Fibroblast of gingiva (primary cell): ENCODE measurements around the gene CFAP65.

ENCODE experiments used
- DNase-seq: peaks from one replicate; pipeline ENCODE4 v3.0.0-alpha.2; 2011; ENCODE audit warnings: low read depth

The CFAP65 gene, protein sequence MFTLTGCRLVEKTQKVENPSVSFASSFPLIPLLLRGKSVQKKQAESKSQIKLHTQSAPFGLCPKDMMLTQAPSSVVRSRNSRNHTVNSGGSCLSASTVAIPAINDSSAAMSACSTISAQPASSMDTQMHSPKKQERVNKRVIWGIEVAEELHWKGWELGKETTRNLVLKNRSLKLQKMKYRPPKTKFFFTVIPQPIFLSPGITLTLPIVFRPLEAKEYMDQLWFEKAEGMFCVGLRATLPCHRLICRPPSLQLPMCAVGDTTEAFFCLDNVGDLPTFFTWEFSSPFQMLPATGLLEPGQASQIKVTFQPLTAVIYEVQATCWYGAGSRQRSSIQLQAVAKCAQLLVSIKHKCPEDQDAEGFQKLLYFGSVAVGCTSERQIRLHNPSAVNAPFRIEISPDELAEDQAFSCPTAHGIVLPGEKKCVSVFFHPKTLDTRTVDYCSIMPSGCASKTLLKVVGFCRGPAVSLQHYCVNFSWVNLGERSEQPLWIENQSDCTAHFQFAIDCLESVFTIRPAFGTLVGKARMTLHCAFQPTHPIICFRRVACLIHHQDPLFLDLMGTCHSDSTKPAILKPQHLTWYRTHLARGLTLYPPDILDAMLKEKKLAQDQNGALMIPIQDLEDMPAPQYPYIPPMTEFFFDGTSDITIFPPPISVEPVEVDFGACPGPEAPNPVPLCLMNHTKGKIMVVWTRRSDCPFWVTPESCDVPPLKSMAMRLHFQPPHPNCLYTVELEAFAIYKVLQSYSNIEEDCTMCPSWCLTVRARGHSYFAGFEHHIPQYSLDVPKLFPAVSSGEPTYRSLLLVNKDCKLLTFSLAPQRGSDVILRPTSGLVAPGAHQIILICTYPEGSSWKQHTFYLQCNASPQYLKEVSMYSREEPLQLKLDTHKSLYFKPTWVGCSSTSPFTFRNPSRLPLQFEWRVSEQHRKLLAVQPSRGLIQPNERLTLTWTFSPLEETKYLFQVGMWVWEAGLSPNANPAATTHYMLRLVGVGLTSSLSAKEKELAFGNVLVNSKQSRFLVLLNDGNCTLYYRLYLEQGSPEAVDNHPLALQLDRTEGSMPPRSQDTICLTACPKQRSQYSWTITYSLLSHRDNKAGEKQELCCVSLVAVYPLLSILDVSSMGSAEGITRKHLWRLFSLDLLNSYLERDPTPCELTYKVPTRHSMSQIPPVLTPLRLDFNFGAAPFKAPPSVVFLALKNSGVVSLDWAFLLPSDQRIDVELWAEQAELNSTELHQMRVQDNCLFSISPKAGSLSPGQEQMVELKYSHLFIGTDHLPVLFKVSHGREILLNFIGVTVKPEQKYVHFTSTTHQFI (N-terminal part only)

GRCh38 chr2:219041252-219041651 is at the start of gene CFAP65:
TSS of gene CFAP65 (minus strand) at chr2:219041516. CDS start at chr2:219039048, 2,468 bp downstream.
- peak; percentile 55 for DNase-seq

GRCh38 chr2:219090436-219091299 is 49.4 kb upstream of the CFAP65 start:
- no peak for DNase-seq

DNA sequence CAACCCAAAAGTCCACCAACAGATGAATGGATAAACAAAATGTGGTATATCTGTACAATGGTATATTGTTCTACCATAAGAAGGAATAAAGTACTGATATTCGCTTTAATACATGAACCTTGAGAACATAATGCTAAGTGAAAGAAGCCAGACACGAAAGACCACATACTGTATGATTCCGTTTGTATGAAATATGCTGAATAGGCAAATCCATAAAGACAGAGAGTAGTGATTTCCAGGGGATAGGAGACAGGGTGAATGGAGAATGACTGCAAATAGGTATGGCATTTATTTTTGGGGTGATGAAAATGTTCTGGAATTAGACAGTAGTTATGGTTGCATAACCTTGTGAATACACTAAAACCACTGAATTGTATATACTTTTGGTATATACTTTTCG is 48.0 kb upstream of the CFAP65 start:
- no peak for DNase-seq

DNA sequence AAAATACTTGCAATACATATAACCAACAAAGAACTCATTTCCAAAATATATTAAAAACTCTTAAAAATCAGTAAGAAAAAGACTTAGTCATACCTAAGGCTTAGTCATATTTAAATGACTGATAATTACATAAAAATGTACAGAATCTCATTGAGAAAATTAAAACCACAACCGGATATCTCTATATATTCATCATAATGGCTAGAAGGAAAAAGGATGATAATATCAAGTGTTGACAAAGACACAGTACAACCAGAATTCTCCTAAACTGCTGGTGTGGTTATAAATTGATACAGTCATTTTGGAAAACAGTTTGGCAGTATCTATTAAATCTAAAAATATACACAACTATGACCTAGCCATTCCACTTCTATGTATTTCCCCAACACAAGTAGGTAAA is 46.5 kb upstream of the CFAP65 start:
- no peak for DNase-seq

DNA sequence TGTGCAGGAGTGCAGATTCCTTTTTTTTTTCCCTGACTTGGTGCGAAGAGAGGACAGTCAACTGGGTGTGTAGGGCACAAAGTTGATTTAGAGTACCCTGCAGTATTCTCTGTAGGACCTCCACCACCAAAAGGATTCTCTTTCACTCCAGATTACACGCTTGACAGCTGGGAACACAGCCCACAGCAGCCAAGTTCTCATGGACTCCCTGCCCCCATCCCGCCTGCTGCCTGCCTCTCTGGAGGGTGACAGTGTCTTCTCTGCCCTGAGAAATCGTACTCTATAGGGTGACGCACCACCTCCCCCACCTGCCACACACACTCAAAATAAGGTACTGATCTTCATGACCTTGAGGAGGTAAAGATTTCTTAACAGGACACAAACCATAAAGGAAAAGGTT is 46.0 kb upstream of the CFAP65 start:
- no peak for DNase-seq

- no peak for DNase-seq
These were observed 44.9 kb upstream of the CFAP65 start for GRCh38 chr2:219086196-219086595.

DNA sequence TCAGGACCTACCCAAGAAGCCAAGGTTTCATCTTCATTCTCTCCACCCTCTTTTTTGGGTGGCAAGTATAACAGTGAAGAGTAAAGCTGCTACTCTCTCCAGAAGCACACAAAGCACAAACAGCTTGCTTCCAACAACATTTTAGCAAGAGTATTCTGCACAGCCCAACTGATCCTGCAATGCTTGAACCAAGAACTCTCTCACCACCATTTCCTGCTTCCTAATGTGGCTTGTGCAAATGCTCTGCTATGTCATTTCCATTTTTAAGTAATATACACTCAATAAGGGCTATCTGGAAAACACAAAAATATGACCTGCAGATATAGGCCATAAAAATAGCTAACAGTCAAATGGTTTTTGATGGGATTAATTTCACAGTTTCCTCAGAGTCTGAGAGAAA is 43.5 kb upstream of the CFAP65 start:
- no peak for DNase-seq

DNA sequence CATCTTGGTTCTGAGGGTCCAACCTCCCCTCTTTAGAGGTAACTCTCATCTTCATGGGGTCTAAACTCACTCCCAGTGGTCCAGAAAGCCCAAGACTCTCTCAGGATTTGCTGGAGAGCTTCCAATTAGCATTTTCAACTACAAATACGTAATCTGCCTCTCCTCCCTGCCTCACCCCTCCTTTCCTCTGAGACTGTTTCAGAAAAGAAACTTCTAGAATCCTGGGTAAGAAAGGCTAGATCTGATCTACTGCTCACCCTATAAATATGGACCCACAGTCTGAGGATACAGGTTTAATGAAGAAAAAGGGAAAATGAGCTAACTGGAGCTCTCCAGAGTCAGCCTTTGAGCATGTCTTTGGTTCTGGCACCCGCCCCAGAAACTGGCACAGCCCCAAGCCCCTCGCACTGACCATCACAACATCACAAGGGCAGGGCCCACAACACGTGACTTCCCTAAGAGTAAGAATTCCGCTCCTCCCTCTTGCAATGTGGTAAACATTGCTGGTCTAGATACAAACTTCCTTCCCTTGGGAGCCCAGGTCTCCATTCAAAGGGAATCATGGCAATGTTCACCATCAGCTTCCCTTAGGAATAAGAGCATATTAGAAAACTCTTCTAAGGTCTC is 41.1 kb upstream of the CFAP65 start:
- no peak for DNase-seq

DNA sequence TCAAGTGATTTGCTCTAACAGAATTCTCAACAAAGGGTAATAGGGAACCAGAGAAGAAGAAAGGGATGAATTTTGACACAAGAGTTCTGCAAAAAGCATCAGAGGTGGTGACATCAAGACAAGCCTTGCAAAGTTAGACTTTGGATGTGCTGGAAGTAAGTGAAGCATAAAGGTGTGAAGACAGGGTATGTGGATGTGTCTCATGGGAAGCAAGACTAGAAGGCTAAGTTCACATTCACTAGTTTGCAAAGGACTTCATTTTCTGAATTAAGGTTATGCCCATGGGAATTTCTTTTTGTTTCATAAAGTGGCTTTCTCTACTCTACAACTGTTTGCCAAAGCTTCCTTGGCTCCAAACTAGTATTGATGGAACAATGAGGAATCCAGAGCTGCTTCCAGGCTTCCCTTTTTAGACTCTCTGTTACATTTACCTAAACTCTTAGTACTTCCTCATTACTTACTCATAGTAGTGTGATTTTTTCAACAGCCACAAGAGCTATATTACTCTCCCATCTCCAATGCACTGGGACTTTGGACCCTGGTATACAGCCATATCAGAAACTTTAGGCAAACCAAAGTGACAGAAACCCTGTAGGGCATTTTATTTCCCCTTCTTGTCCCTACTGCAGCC is 40.5 kb upstream of the CFAP65 start:
- DNase-seq = no peak

DNA sequence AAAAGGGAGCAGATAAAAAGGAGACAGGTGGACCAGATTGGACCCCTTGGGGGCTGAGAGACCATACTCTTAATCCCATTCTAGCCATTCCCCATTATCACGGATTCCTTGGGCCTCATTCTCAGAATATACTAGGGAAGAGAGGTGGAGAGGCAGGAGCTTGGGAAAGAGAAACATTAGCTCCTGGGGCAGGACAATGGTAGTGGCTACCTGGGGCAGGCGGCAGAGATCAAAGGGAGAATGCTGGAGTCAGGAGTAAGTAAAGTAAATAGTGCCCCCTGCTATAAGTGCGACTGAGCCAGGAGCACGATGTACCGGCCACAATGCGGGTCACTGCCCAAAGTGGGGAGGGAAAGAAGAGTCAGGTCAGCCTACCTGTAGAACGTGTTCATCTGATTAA is 39.8 kb upstream of the CFAP65 start:
- DNase-seq = no peak

GRCh38 chr2:219079417-219079816 is 38.1 kb upstream of the CFAP65 start:
- DNase-seq = no peak

GRCh38 chr2:219078951-219079350 is 37.6 kb upstream of the CFAP65 start:
- no peak for DNase-seq

GRCh38 chr2:219078126-219078525 is 36.8 kb upstream of the CFAP65 start:
- DNase-seq = no peak

GRCh38 chr2:219076253-219076652 is 34.9 kb upstream of the CFAP65 start:
- no peak for DNase-seq

DNA sequence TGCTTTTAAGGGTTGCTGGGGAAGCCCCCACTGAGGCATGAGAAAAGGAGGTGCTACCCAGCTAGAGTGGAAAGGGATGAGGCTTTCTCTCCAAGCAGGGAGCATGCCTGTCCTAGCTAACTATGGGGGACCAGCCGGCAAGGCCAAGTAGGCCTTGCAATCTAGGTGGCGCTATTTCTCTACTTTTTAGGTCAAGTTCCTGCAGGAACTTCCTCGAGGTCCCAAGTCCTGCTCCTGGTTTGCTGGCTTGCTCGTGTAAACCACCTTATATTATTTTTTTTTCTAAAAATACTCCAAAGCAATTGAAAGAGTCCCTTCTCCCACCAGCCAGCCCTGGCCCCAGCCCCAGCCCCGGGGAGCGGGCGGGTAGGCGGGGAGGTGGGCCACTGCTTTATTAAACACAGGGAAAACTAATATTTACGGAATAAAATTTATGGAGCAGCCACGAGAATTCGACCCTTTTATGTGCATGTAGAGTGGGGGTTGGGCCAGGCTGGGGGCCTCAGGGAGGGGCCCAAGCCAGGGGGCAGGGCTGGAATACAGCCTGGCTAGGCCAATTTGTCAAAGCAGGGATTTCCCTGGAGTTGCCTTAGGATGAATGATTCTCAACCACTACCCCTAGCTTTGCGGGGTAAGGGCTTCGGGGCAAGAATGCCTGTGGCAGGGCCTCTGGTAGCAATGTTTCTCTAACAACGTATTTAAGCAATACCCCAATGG is 32.3 kb upstream of the CFAP65 start:
- DNase-seq = peak; percentile 71

- DNase-seq = no peak
These were observed 31.5 kb upstream of the CFAP65 start for GRCh38 chr2:219072741-219073250.

DNA sequence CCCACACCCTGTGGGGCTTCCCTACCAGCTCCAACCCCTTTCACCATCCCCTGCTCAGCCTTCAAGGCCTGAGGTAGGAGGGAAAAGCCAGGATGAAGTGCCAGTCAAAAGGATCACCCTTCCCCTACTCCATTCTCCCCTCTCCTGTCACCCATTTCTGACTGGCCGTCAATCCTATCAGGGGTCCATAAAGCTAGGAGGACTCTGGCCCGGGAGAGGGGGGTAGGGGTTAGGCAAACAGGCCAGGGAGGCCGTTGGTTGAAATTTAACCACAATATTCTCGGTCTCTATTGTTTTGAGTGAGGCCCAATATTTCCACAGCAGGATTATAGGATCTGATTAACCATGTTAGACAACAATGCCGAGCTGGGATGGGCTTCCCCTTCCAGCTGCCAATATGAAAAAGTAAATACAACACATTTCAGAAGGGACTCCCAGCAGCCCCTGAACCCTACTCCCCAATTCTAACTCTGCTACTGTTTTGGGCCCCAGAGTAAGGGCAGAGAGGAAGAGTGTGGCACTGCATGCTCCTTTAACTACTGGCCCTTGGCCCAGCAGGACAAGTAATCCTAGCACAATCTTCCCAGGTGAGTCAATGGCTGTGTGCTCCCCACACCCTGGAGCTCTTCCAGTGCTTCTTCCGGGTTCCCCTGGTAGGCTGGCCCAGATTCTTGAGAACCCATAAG is 30.0 kb upstream of the CFAP65 start:
- no peak for DNase-seq

DNA sequence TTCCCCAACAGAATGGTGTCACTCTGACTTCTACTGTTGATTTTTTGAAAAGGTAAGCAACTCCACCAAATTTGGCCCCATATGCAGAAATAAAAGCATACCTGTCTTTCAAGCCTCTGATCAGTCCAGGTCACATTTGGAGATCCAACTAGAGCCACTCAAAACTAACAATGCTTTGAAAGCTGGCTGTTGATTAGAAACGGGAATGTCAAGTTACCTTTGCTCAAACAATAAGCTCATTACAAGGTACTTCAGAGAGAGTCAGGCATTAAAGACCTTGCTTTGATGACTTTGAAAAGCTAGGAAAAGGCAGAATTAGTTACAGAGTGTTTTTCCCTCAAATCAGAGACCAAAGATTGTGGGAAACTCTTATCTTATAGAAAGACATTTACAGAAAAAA is 24.2 kb upstream of the CFAP65 start:
- DNase-seq = no peak

DNA sequence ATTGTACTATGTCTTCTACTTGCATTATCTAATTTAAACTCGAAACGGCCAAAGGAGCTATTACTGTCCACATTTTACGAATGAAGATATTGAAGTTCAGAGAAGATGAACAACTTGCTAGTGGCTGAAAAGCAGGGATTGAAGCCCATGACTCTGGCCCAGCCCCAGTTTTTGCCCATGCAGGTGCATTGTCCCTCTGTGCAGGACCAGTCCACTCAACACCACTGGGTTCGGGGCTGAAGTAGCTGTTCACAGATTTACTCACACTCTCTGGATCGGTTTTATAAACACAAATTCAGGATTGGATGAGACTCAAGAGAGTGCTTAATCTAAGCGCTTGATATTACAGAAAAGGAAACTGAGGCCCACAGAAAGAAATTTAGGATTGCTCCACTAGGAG is 20.8 kb upstream of the CFAP65 start:
- no peak for DNase-seq
